HCT116 (cell line): ENCODE measurements around the gene TJP2. TPM values are rescaled to one million over a fixed set of nuclear protein-coding genes. Genes with fewer than 3 reads are reported as not detected.

Experiments used
- ATAC-seq: fragments of 200-7000 bp; cut with Tn5 transposase; 2 replicates; pipeline ENCODE4 v1.9.1; 2020; ENCODE audit warnings: mild to moderate bottlenecking, moderate library complexity
- BruUV-seq: library from RNA; stranded (reverse); fragments of 400-500 nt; replicated peaks from 2 replicates; lab custom pipeline; 2021; lab: Mats Ljungman, UMichigan
- CTCF ChIA-PET: fragments of 300-600 bp; sonication (Branson Sonifier 250); formaldehyde crosslinking; loops from one replicate; lab custom pipeline; 2021; ENCODE audit warnings: antibody characterized with exemption; lab: Charles Lee
- POLR2A ChIA-PET: fragments of 300-600, 350-600 bp; sonication (Branson Sonifier 250); formaldehyde crosslinking; loops from one replicate; lab custom pipeline; 2021; ENCODE audit warnings: antibody characterized with exemption; lab: Charles Lee
- RAD21 ChIA-PET, 2 experiments: fragments of 300-600 bp; sonication (Branson Sonifier 250); formaldehyde crosslinking; loops; one replicate each; lab custom pipeline; 2023; ENCODE audit warnings: low total read pairs in 2 of 2; ENCODE audit not compliant: uncharacterized antibody in 2 of 2, unreplicated experiment in 2 of 2, low non-redundant PET in 1 of 2; lab: Charles Lee
- DNase-seq: peaks from one replicate; pipeline ENCODE4 v3.0.0-alpha.2; 2010; ENCODE audit warnings: low read depth, low spot score
- H2AFZ ChIP-seq: fragments of 200-600 bp; shearing (Covaris generic), sonication (generic); 2 replicates; pipeline ENCODE4 v1.6.1; 2017; ENCODE audit warnings: low read depth, mixed run types, mixed read lengths, antibody characterized with exemption, low read length; ENCODE audit not compliant: poor library complexity, severe bottlenecking
- H3K27ac ChIP-seq: 2 replicates; pipeline ENCODE4 v1.5.1; 2012; ENCODE audit warnings: low read depth, low read length
- H3K27me3 ChIP-seq: fragments of 200-600 bp; sonication (generic); 2 replicates; pipeline ENCODE4 v1.6.1; 2016; ENCODE audit warnings: mixed run types, low read length, mixed read lengths; ENCODE audit not compliant: insufficient read depth
- H3K36me3 ChIP-seq, 2 experiments: fragments of 200-500 bp in 1 of 2; fragments of 200-600 bp in 1 of 2; sonication (Bioruptor generic) in 1 of 2; sonication (generic) in 1 of 2; 2 replicates each; pipeline versions ENCODE4 v1.5.1 to v1.6.1; 2014 to 2016; ENCODE audit warnings: low read length in 2 of 2, inconsistent platforms in 1 of 2, mixed read lengths in 1 of 2, mixed run types in 1 of 2; ENCODE audit not compliant: insufficient read depth in 2 of 2, control insufficient read depth in 1 of 2
- H3K4me1 ChIP-seq, 2 experiments: fragments of 200-600 bp in 1 of 2; sonication (generic) in 1 of 2; 2 replicates each; pipeline versions ENCODE4 v1.5.1 to v1.6.1; 2012 to 2017; ENCODE audit warnings: low read length in 2 of 2, inconsistent platforms in 1 of 2, mild to moderate bottlenecking in 1 of 2, mixed read lengths in 1 of 2, mixed run types in 1 of 2, moderate library complexity in 1 of 2; ENCODE audit not compliant: insufficient read depth in 2 of 2, control insufficient read depth in 1 of 2
- H3K4me2 ChIP-seq: fragments of 200-600 bp; sonication (generic); 2 replicates; pipeline ENCODE4 v1.6.1; 2017; ENCODE audit warnings: mixed run types, low read length, mixed read lengths
- H3K4me3 ChIP-seq, 2 experiments: fragments of 200-600 bp in 1 of 2; sonication (generic) in 1 of 2; replicated peaks in 1 of 2; 2 replicates each; pipeline ENCODE4 v1.5.1; 2011 to 2016; ENCODE audit warnings: low read length in 2 of 2, control low read depth in 1 of 2, low read depth in 1 of 2, mild to moderate bottlenecking in 1 of 2, mixed read lengths in 1 of 2, mixed run types in 1 of 2
- H3K79me2 ChIP-seq: fragments of 200-600 bp; sonication (generic); 2 replicates; pipeline ENCODE4 v1.6.1; 2017; ENCODE audit warnings: mild to moderate bottlenecking, mixed run types, low read length, moderate library complexity, mixed read lengths; ENCODE audit not compliant: insufficient read depth
- H3K9ac ChIP-seq: fragments of 200-600 bp; sonication (generic); 2 replicates; pipeline ENCODE4 v1.6.1; 2016; ENCODE audit warnings: low read length, mixed read lengths
- H3K9me2 ChIP-seq: fragments of 200-600 bp; sonication (generic), shearing (Covaris generic); 2 replicates; pipeline ENCODE4 v1.6.1; 2017; ENCODE audit warnings: mixed run types, mild to moderate bottlenecking, moderate library complexity; ENCODE audit not compliant: insufficient read depth
- H3K9me3 ChIP-seq, 2 experiments: fragments of 200-500 bp in 1 of 2; fragments of 200-600 bp in 1 of 2; sonication (Bioruptor generic) in 1 of 2; sonication (generic) in 1 of 2; 2 replicates each; pipeline ENCODE4 v1.6.1; 2014 to 2017; ENCODE audit warnings: low read length in 2 of 2, mixed read lengths in 2 of 2, inconsistent platforms in 1 of 2, low read depth in 1 of 2, mild to moderate bottlenecking in 1 of 2, mixed run types in 1 of 2, moderate library complexity in 1 of 2; ENCODE audit not compliant: control insufficient read depth in 1 of 2, insufficient read depth in 1 of 2
- H4K20me1 ChIP-seq: fragments of 200-600 bp; sonication (generic), shearing (Covaris generic); 2 replicates; pipeline ENCODE4 v1.6.1; 2017; ENCODE audit warnings: mixed run types, mild to moderate bottlenecking, moderate library complexity; ENCODE audit not compliant: insufficient read depth
- ATF3 ChIP-seq: IDR thresholded peaks from 2 replicates; pipeline ENCODE4 v1.6.1; 2012
- CBX3 ChIP-seq: IDR thresholded peaks from 2 replicates; pipeline ENCODE4 v1.6.1; 2012; ENCODE audit warnings: low read depth
- CEBPB ChIP-seq: IDR thresholded peaks from 2 replicates; pipeline ENCODE4 v1.6.1; 2012; ENCODE audit warnings: low read depth
- CTCF ChIP-seq, 3 experiments: fragments of 200-600 bp in 1 of 3; sonication (generic) in 1 of 3; IDR thresholded peaks in 2 of 3; conservative IDR thresholded peaks in 1 of 3; 2 replicates each; pipeline ENCODE4 v1.5.1; 2012 to 2017; ENCODE audit warnings: low read depth in 2 of 3, low read length in 2 of 3, antibody characterized with exemption in 1 of 3, borderline replicate concordance in 1 of 3, control low read depth in 1 of 3, mild to moderate bottlenecking in 1 of 3, mixed read lengths in 1 of 3, mixed run types in 1 of 3, moderate library complexity in 1 of 3; ENCODE audit not compliant: insufficient read depth in 1 of 3
- EGR1 ChIP-seq: IDR thresholded peaks from 2 replicates; pipeline ENCODE4 v1.6.1; 2012; ENCODE audit warnings: low read depth
- ELF1 ChIP-seq: IDR thresholded peaks from 2 replicates; pipeline ENCODE4 v1.6.1; 2012; ENCODE audit warnings: low read depth, borderline replicate concordance
- EZH2phosphoT487 ChIP-seq: fragments of 200-600 bp; IDR thresholded peaks from 2 replicates; pipeline ENCODE4 v1.6.1; 2018; ENCODE audit warnings: antibody characterized with exemption, borderline replicate concordance
- JUND ChIP-seq: IDR thresholded peaks from 2 replicates; pipeline ENCODE4 v1.6.1; 2012
- MAX ChIP-seq: IDR thresholded peaks from 2 replicates; pipeline ENCODE4 v1.6.1; 2012
- POLR2A ChIP-seq: IDR thresholded peaks from 2 replicates; pipeline ENCODE4 v1.7.0; 2011; ENCODE audit warnings: borderline replicate concordance; ENCODE audit not compliant: insufficient read depth, insufficient read length; ENCODE audit errors: extremely low read depth
- POLR2AphosphoS5 ChIP-seq: IDR thresholded peaks from 2 replicates; pipeline ENCODE4 v1.6.1; 2011; ENCODE audit warnings: mild to moderate bottlenecking, low read depth, low read length, moderate library complexity
- RAD21 ChIP-seq: IDR thresholded peaks from 2 replicates; pipeline ENCODE4 v1.6.1; 2012; ENCODE audit warnings: low read depth, mild to moderate bottlenecking
- SIN3A ChIP-seq: IDR thresholded peaks from 2 replicates; pipeline ENCODE4 v1.6.1; 2012; ENCODE audit warnings: low read depth
- SP1 ChIP-seq: IDR thresholded peaks from 2 replicates; pipeline ENCODE4 v1.6.1; 2012; ENCODE audit warnings: low read depth
- TCF7L2 ChIP-seq: IDR thresholded peaks from 2 replicates; pipeline ENCODE4 v1.7.0; 2011; ENCODE audit warnings: borderline replicate concordance, inconsistent platforms; ENCODE audit not compliant: insufficient read depth, insufficient read length; ENCODE audit errors: extremely low read depth
- YY1 ChIP-seq: IDR thresholded peaks from 2 replicates; pipeline ENCODE4 v1.6.1; 2011; ENCODE audit warnings: low read length, low read depth, moderate library complexity, mild to moderate bottlenecking; ENCODE audit not compliant: insufficient replicate concordance; ENCODE audit errors: extremely low read depth
- ZBTB33 ChIP-seq: IDR thresholded peaks from 2 replicates; pipeline ENCODE4 v1.6.1; 2011; ENCODE audit warnings: mild to moderate bottlenecking, low read length, moderate library complexity; ENCODE audit not compliant: insufficient replicate concordance; ENCODE audit errors: extremely low read depth
- ZFX ChIP-seq: fragments of 450-650 bp; IDR thresholded peaks from 2 replicates; pipeline ENCODE4 v1.6.1; 2017
- ZNF274 ChIP-seq: fragments of 200-500 bp; sonication (Bioruptor generic); IDR thresholded peaks from 2 replicates; pipeline ENCODE4 v1.6.1; 2014; ENCODE audit warnings: mild to moderate bottlenecking, low read depth, low read length, inconsistent platforms
- intact Hi-C: fragments of 100-400 bp; cut with micrococcal nuclease; formaldehyde crosslinking; loops from 2 replicates; pipeline ENCODE4 v1.10.0; 2022
- total RNA-seq: library from RNA; stranded (reverse); gene quantifications from one replicate; pipeline ENCODE4 v1.2.1, GENCODE V29; 2021; ENCODE audit not compliant: unreplicated experiment

The TJP2 gene
- total RNA-seq, 1 experiment from 2014 or later: 39.7 TPM

- intact Hi-C loops: no loop called here
- TF ChIP-seq ATF3: no peak
- TF ChIP-seq POLR2AphosphoS5: no peak
- no peak for TF ChIP-seq ZFX
- no peak for TF ChIP-seq JUND
- no peak for TF ChIP-seq SIN3A
- no peak for TF ChIP-seq YY1
- TF ChIP-seq CEBPB: no peak
- TF ChIP-seq POLR2A: no peak
- no peak for TF ChIP-seq SP1
- TF ChIP-seq EGR1: no peak
- TF ChIP-seq TCF7L2: no peak
- TF ChIP-seq CBX3: no peak
- TF ChIP-seq RAD21: no peak
- no peak for TF ChIP-seq ELF1
- no peak for TF ChIP-seq MAX
- TF ChIP-seq EZH2phosphoT487: no peak
- no peak for TF ChIP-seq CTCF (IDR thresholded peaks at IDR 0.05 in 2 of 3, conservative IDR thresholded peaks at IDR 0.05 in 1 of 3; ENCODE audit: borderline replicate concordance in 1 of 3, insufficient read depth in 1 of 3, low read depth in 2 of 3, low read length in 2 of 3)
- TF ChIP-seq ZBTB33: no peak
- TF ChIP-seq ZNF274: no peak
- RAD21 ChIA-PET: no interaction called here
- Histone ChIP-seq H3K27ac (no peak overlapping the region), H3K4me1 (peaks cover 0 to 12% of the 10 kb centered on the region in 2 experiments; a peak in 3 of 4 replicates), H2AFZ (no peak overlapping the region), H3K9me3 (no peaks in the 10 kb centered on the region), H3K36me3 (no peaks in the 10 kb centered on the region), H3K4me2 (no peak overlapping the region), H3K9ac (no peak overlapping the region), H3K9me2 (no peaks in the 10 kb centered on the region), H3K27me3 (no peaks in the 10 kb centered on the region), H3K79me2 (peaks cover 45% of the 10 kb centered on the region), H4K20me1 (no peaks in the 10 kb centered on the region), H3K4me3 (no peak overlapping the region)
- BruUV-seq: no TSS peak
- CTCF ChIA-PET: interaction anchor here (0.7 kb wide), 1 partner anchor 27 kb away, joined by 3 read pairs; no protein-coding TSS in a partner anchor
- POLR2A ChIA-PET: interaction anchor here (0.7 kb wide), 1 partner anchor 9 kb away, joined by 5 read pairs; no protein-coding TSS in a partner anchor
- DNase-seq (no peak), ATAC-seq (no peak)
These were observed 43.3 kb upstream of the TJP2 start for GRCh38 chr9:69130456-69131441.
